ENCODE measurements around the gene BACH2. TPM values are rescaled to one million over a fixed set of nuclear protein-coding genes. Genes with fewer than 3 reads are reported as not detected.

BACH2 gene
- total and polyA plus RNA-seq, 2 experiments from 2014 or later: 1.6 to 5.7 TPM

GRCh38 chr6:90020746-90021145 lies 275.9 kb downstream of the BACH2 start:
- no peak for DNase-seq (ENCODE audit: low spot score)
- TF ChIP-seq CTCF (conservative IDR thresholded peaks at IDR 0.05; ENCODE audit: low read depth in 2 of 2) (no peak), EZH2phosphoT487 (IDR thresholded peaks at IDR 0.05; ENCODE audit: unreplicated experiment) (no peak), ZNF331 (CRISPR knock-in tag; IDR thresholded peaks at IDR 0.05; ENCODE audit: low read depth) (no peak), REST (IDR thresholded peaks at IDR 0.05; ENCODE audit: unreplicated experiment) (no peak), ZNF114 (CRISPR knock-in tag; IDR thresholded peaks at IDR 0.05) (no peak), POLR2AphosphoS5 (IDR thresholded peaks at IDR 0.05; ENCODE audit: low read depth) (no peak), ETS1 (IDR thresholded peaks at IDR 0.05) (no peak), ZNF462 (CRISPR knock-in tag; IDR thresholded peaks at IDR 0.05) (no peak), JUNB (IDR thresholded peaks at IDR 0.05; ENCODE audit: unreplicated experiment) (no peak), STAT1 (IDR thresholded peaks at IDR 0.05; ENCODE audit: unreplicated experiment) (no peak), EZH2 (IDR thresholded peaks at IDR 0.05; ENCODE audit: low read depth, unreplicated experiment) (no peak), NANOG (IDR thresholded peaks at IDR 0.05; ENCODE audit: borderline replicate concordance) (no peak), CREB1 (CRISPR knock-in tag; IDR thresholded peaks at IDR 0.05; ENCODE audit: low read depth) (no peak)
- H3F3A ChIP-seq (replicated peaks; ENCODE audit: low read depth): no peaks in the 10 kb centered on the region
- H3K27ac ChIP-seq (ENCODE audit: low read depth): no peak overlapping the region
- Mint-ChIP-seq H3K9me3 (no peaks in the 10 kb centered on the region), H3K36me3 (ENCODE audit: low read depth) (no peaks in the 10 kb centered on the region), H3K4me1 (no peaks in the 10 kb centered on the region), H3K4me3 (no peak overlapping the region), H3K27me3 (ENCODE audit: insufficient read depth, low read depth, poor library complexity) (no peaks in the 10 kb centered on the region), H3K27ac (no peak overlapping the region)
- H3K4me1 ChIP-seq (ENCODE audit: insufficient read depth): no peaks in the 10 kb centered on the region
- ATAC-seq: no peak
- H3K4me2 ChIP-seq: no peak overlapping the region
- no peaks in the 10 kb centered on the region for H3K36me3 ChIP-seq (ENCODE audit: insufficient read depth)
- no peaks in the 10 kb centered on the region for H3K27me3 ChIP-seq (ENCODE audit: insufficient read depth)
- H4K20me1 ChIP-seq (replicated peaks; ENCODE audit: insufficient read depth): no peaks in the 10 kb centered on the region
- H3K79me2 ChIP-seq (replicated peaks; ENCODE audit: insufficient read depth): no peaks in the 10 kb centered on the region
- H2AFZ ChIP-seq: no peak overlapping the region
- no peaks in the 10 kb centered on the region for H3K9me2 ChIP-seq (ENCODE audit: insufficient read depth)
- no peak overlapping the region for H3K4me3 ChIP-seq

All from GM23338 (cell line).